22Rv1 (cell line): Measurements from ENCODE around the gene ENC1.
A peak's percentile ranks its signal among the peaks of the same experiment; 100 is the strongest.

Experiments used
- H3K27ac ChIP-seq: fragments of 450-650 bp; 2 replicates; pipeline ENCODE4 v1.5.1; 2017
- ZFX ChIP-seq: fragments of 450-650 bp; IDR thresholded peaks from 2 replicates; pipeline ENCODE4 v1.6.1; 2017; ENCODE audit warnings: antibody characterized with exemption, borderline replicate concordance
- TF ChIP-seq, protein P1 (sequence below): fragments of 450-650 bp; IDR thresholded peaks from 2 replicates; pipeline ENCODE4 v1.5.1; 2017; ENCODE audit warnings: mild to moderate bottlenecking

Gene ENC1

DNA sequence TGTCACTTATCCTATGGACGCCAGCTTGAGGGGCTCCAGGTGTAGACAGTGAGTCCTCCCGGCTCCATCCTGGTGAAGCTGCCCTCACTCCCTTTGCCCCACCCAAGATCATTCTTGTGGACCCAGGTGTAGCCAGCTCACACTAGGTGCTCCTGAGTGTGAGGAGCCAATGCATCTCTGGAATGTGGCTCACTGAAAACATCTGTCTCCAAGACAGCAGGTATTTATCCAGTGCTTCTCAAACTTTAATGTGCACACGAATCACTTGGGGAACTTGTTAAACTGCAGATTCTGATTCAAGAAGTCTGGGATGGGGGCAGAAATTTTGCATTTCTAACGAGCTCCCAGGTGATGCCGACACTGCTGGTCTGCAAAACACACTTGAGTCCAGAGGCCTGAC lies 13.5 kb upstream of the ENC1 start:
- no peak overlapping the region for H3K27ac ChIP-seq
- TF ChIP-seq, protein P1, sequence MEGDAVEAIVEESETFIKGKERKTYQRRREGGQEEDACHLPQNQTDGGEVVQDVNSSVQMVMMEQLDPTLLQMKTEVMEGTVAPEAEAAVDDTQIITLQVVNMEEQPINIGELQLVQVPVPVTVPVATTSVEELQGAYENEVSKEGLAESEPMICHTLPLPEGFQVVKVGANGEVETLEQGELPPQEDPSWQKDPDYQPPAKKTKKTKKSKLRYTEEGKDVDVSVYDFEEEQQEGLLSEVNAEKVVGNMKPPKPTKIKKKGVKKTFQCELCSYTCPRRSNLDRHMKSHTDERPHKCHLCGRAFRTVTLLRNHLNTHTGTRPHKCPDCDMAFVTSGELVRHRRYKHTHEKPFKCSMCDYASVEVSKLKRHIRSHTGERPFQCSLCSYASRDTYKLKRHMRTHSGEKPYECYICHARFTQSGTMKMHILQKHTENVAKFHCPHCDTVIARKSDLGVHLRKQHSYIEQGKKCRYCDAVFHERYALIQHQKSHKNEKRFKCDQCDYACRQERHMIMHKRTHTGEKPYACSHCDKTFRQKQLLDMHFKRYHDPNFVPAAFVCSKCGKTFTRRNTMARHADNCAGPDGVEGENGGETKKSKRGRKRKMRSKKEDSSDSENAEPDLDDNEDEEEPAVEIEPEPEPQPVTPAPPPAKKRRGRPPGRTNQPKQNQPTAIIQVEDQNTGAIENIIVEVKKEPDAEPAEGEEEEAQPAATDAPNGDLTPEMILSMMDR = no peak
- TF ChIP-seq ZFX = no peak

DNA sequence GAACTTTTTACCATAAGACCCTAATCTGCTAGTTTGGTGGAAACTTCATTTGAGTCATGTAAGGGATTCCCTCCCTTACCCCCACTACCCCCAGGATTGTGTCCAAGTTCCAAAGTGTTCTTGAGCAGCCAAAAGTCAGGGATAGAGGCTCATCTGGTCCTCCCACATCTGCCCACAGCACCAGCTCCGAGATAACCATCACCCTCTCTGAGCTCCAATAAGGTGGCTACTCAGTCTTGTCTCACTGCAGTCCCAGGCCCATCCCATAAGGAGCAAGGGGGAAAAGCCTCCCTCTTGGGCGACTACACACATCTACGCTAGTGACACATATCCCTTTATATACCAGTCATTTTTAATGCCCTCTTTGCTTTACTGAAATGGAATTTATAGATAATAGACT lies 12.0 kb upstream of the ENC1 start:
- H3K27ac ChIP-seq = no peak overlapping the region
- no peak for TF ChIP-seq ZFX
- TF ChIP-seq, protein P1 = no peak

GRCh38 chr5:74651710-74652109 lies 11.2 kb upstream of the ENC1 start:
- H3K27ac ChIP-seq = no peak overlapping the region
- TF ChIP-seq ZFX = no peak
- TF ChIP-seq, protein P1 = no peak

- H3K27ac ChIP-seq = no peak overlapping the region
- TF ChIP-seq, protein P1 = no peak
- TF ChIP-seq ZFX = no peak
Observed at GRCh38 chr5:74649421-74649973, 9.0 kb upstream of the ENC1 start.

GRCh38 chr5:74648835-74649293 lies 8.3 kb upstream of the ENC1 start:
- TF ChIP-seq, protein P1 = peak; percentile 87
- TF ChIP-seq ZFX = no peak
- H3K27ac ChIP-seq = no peak overlapping the region

GRCh38 chr5:74647096-74647495 lies 6.6 kb upstream of the ENC1 start:
- TF ChIP-seq, protein P1 = no peak
- no peak for TF ChIP-seq ZFX
- no peak overlapping the region for H3K27ac ChIP-seq

- no peak overlapping the region for H3K27ac ChIP-seq
- TF ChIP-seq ZFX = no peak
- TF ChIP-seq, protein P1 = no peak
Observed at GRCh38 chr5:74643111-74643562, 2.6 kb upstream of the ENC1 start.
